A673 (cell line): Measurements from ENCODE around the gene UPK3BL1. TPM values are rescaled to one million over a fixed set of nuclear protein-coding genes. Genes with fewer than 3 reads are reported as not detected.
"Not testable (repeated sequence)": the region's sequence is repeated elsewhere in the genome, so short reads cannot be mapped to it uniquely, and the experiment has no call there.

Experiments used
- BruUV-seq: library from RNA; stranded (reverse); fragments of 400-500 nt; replicated peaks from 2 replicates; lab custom pipeline; 2021; lab: Mats Ljungman, UMichigan
- CTCF ChIA-PET: fragments of 300-600 bp; sonication (Branson Sonifier 250); formaldehyde crosslinking; loops from one replicate; lab custom pipeline; 2022; ENCODE audit warnings: antibody characterized with exemption; lab: Charles Lee
- POLR2A ChIA-PET: fragments of 300-600 bp; sonication (Branson Sonifier 250); formaldehyde crosslinking; loops from one replicate; lab custom pipeline; 2022; ENCODE audit warnings: antibody characterized with exemption; ENCODE audit not compliant: low non-redundant PET; lab: Charles Lee
- DNase-seq: peaks from one replicate; pipeline ENCODE4 v3.0.0-alpha.2; 2015; ENCODE audit warnings: low spot score
- H3K27ac ChIP-seq: fragments of 200-600 bp; sonication (generic); 2 replicates; pipeline ENCODE4 v1.5.1; 2016; ENCODE audit warnings: mixed run types, low read depth, mild to moderate bottlenecking, mixed read lengths, antibody characterized with exemption, low read length; ENCODE audit not compliant: poor library complexity, severe bottlenecking
- H3K27me3 ChIP-seq: fragments of 200-600 bp; sonication (generic); replicated peaks from 2 replicates; pipeline ENCODE4 v1.6.1; 2017; ENCODE audit warnings: mixed run types, low read depth, mild to moderate bottlenecking, mixed read lengths, antibody characterized with exemption, low read length; ENCODE audit not compliant: insufficient read depth, poor library complexity
- H3K36me3 ChIP-seq: fragments of 200-600 bp; sonication (generic); 2 replicates; pipeline ENCODE4 v1.6.1; 2016; ENCODE audit warnings: mixed run types, mild to moderate bottlenecking, mixed read lengths, antibody characterized with exemption, low read length; ENCODE audit not compliant: insufficient read depth, poor library complexity, severe bottlenecking
- H3K4me1 ChIP-seq: fragments of 200-600 bp; sonication (generic); 2 replicates; pipeline ENCODE4 v1.6.1; 2017; ENCODE audit warnings: mixed run types, mild to moderate bottlenecking, mixed read lengths, antibody characterized with exemption, low read length; ENCODE audit not compliant: insufficient read depth, poor library complexity, severe bottlenecking
- H3K4me3 ChIP-seq: fragments of 200-600 bp; sonication (generic); 2 replicates; pipeline ENCODE4 v1.5.1; 2016; ENCODE audit warnings: low read depth, mixed run types, mild to moderate bottlenecking, mixed read lengths, low read length; ENCODE audit not compliant: poor library complexity, severe bottlenecking
- H3K9me3 ChIP-seq: fragments of 200-600 bp; sonication (generic); 2 replicates; pipeline ENCODE4 v1.6.1; 2016; ENCODE audit warnings: mixed run types, low read depth, mild to moderate bottlenecking, mixed read lengths, antibody characterized with exemption, low read length; ENCODE audit not compliant: poor library complexity, severe bottlenecking
- intact Hi-C: fragments of 100-400 bp; cut with micrococcal nuclease; formaldehyde crosslinking; loops from one replicate; pipeline ENCODE4 v1.10.0; 2022; ENCODE audit not compliant: unreplicated experiment
- total RNA-seq: library from RNA; stranded (reverse); gene quantifications from 2 replicates; pipeline ENCODE4 v1.2.3, GENCODE V29; 2021

The UPK3BL1 gene
- total RNA-seq, 1 experiment from 2014 or later: 10.4 TPM

DNA sequence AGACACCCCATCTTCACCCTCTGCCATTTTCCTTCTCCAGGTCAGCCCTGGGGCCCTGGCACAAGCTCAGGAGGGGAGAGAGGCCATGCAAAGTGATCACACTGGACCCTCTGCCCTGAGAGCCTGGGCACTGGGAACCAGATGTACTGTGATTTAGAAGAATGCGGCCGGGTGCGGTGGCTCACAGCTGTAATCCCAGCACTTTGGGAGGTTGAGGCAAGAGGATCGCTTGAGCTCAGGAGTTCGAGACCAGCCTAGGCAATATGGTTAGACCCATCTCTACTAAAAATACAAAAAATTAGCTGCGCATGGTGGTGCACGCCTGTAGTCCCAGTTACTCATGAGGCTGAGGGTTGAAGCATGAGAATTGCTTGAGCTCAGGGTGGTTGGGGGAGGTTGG lies 5.2 kb upstream of the UPK3BL1 start:
- DNase-seq, H3K4me3 ChIP-seq, BruUV-seq, POLR2A ChIA-PET, H3K27me3 ChIP-seq, H3K27ac ChIP-seq, intact Hi-C loops, CTCF ChIA-PET, H3K36me3 ChIP-seq, H3K4me1 ChIP-seq, H3K9me3 ChIP-seq: not testable (repeated sequence)

DNA sequence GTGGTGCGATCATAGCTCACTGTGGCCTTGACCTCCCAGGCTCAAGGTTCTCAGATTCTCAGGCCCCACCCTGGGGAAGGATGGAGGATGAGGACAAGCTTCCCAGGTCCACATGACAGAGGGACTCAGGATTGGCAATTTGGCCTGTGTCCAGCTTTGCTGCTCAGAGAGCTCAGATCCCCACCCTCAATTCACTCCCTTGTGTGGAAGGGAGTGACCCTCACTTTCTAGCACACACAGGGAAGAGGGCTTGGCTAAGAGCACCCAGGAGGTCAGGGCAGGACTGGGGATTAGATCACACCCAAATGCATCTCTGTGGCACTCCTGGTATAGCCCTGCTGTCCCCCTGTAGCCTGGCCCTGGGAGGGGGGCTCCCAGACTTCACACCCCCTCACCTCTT lies 813 bp upstream of the UPK3BL1 start:
- H3K9me3 ChIP-seq, H3K36me3 ChIP-seq, CTCF ChIA-PET, BruUV-seq, H3K27ac ChIP-seq, DNase-seq, H3K27me3 ChIP-seq, POLR2A ChIA-PET, intact Hi-C loops, H3K4me1 ChIP-seq, H3K4me3 ChIP-seq: not testable (repeated sequence)

DNA sequence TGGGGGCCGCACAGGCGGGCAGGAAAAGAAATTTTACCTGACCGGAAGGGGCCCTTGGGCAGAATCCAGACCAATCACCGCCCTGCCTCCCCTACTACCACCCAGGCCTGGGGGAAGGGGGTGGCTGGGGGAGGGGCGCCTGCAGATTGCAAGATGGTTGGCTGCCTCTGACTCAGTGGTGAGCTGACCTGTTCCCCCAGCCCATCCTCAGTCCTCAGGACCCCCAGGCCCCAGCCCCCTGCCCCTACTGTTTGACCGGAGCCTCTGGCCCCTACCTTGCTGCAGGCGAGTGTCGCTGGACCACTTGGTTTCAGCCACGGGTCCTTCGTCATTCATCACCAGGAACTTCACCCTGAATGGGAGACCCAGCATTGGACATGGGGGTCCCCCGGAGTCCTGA lies 3.7 kb downstream of the UPK3BL1 start:
- intact Hi-C loops, H3K27ac ChIP-seq, DNase-seq: not testable (repeated sequence)

DNA sequence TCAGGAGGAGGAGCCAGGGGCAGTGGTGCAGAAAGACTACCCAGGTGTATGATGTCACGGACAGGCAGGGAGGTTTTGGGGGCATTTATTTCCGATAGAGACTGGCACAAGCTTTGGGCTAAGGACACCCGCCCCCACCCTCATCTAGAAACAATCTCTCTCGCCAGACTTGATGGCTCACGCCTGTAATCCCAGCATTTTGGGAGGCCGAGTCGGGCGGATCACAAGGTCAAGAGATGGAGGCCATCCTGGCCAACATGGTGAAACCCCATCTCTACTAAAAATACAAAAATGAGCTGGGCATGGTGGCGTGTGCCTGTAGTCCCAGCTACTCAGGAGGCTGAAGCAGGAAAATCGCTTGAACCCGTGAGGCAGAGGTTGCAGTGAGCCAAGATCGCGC lies 5.6 kb downstream of the UPK3BL1 start:
- BruUV-seq, intact Hi-C loops, CTCF ChIA-PET, H3K36me3 ChIP-seq, H3K4me1 ChIP-seq, DNase-seq, POLR2A ChIA-PET, H3K27me3 ChIP-seq, H3K9me3 ChIP-seq, H3K27ac ChIP-seq, H3K4me3 ChIP-seq: not testable (repeated sequence)

More for the DNA sequence above, 3.7 kb downstream of the UPK3BL1 start:
- H3K4me1 ChIP-seq, H3K27me3 ChIP-seq, POLR2A ChIA-PET, H3K36me3 ChIP-seq, H3K4me3 ChIP-seq, H3K9me3 ChIP-seq, BruUV-seq, CTCF ChIA-PET: not testable (repeated sequence)

DNA sequence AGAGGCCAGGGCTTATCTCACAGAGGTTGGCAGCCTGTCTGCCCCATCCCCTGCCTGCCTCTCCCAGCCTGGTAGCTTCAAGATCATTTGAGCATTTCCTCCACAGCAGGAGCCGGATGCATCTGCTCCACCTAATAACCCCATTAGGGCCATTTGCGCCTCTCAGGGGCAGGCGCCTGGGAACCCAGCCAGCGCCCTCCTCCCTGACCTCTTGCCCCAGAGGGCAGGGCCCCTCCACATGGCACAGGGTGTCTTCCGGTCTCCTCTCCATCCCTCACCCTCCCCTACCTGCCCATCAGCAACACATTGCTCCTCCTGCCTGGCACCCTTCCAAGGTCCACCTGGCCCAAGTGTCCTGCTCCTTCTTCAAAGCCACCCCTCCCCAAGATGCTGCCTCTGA lies 7.2 kb downstream of the UPK3BL1 start:
- BruUV-seq, POLR2A ChIA-PET, CTCF ChIA-PET, H3K27ac ChIP-seq, intact Hi-C loops, DNase-seq, H3K27me3 ChIP-seq, H3K4me3 ChIP-seq, H3K4me1 ChIP-seq, H3K9me3 ChIP-seq, H3K36me3 ChIP-seq: not testable (repeated sequence)

DNA sequence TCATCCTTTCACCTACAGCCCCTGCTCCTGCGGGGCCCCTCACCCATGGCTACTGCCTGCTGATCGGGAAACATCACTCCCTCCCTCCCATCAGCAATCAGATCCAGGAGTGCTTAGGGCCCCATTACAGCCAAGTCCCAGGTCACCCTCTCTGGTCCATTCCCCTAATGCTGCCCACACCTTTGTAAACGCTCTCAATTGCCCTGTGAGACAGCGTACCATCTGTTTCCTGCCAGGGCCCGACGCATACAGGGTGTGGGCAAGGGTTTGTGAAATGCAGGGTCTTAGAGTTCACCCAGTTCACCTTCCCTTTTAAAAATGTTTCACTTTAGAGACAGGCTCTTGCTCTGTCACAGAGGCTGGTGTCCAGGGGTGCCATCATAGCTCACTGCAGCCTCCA lies 8.3 kb downstream of the UPK3BL1 start:
- DNase-seq, H3K9me3 ChIP-seq, intact Hi-C loops, H3K27ac ChIP-seq, H3K27me3 ChIP-seq, POLR2A ChIA-PET, H3K4me3 ChIP-seq, H3K4me1 ChIP-seq, CTCF ChIA-PET, BruUV-seq, H3K36me3 ChIP-seq: not testable (repeated sequence)

DNA sequence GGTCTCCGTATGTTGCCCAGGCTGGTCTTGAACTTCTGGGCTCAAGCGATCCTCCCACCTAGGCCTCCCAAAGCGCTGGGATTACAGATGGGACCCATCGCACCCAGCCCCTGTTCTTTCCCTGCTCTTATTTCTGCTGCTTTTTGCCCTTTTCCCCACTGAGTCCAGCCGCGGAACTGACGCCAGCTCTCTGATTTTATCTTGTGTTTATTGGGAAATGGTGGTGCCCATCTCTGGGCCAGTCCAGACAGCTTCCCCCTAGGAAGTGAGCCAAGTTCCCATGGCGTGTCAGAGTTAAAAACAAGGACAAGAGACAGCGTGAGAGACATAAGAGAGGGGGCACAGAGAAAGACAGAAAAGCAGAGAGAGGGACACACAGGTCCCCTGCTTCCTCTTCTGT lies 12.0 kb downstream of the UPK3BL1 start:
- BruUV-seq, H3K9me3 ChIP-seq, H3K4me1 ChIP-seq, H3K36me3 ChIP-seq, H3K27me3 ChIP-seq, H3K27ac ChIP-seq, CTCF ChIA-PET, intact Hi-C loops, H3K4me3 ChIP-seq, POLR2A ChIA-PET, DNase-seq: not testable (repeated sequence)

DNA sequence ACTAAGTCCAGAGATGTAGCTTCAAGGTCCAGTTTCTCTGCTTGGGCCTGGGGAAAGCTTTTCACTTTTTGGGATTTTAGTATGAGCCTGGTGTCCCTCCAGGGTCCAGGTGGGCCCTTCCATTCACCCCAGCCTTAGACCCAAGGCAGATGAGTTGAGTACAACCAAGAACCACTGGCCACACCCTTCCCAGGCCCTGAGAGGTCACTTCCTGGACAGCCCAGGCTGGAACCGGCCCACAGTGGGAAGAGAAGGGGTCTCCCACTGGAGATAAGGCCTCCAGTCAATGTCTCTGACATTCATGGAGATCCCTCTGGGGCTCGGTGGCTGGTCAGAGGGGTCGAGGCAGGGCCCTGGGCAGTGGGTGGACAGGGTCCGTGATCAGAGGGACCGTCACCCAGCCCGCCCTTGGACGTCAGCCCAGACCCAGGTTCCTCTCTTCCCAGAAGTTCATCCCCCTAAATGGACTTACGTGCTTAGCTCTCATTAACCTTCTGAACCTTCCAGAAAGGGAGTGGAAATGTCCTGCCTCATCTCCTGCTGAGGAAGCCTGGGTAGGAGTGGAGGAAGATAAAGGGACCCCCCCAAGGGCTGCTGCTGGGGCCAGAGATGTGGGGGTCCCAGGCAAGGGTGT lies 15.2 kb downstream of the UPK3BL1 start:
- CTCF ChIA-PET, intact Hi-C loops, BruUV-seq, DNase-seq, H3K4me3 ChIP-seq, H3K4me1 ChIP-seq, H3K36me3 ChIP-seq, H3K27me3 ChIP-seq, POLR2A ChIA-PET, H3K9me3 ChIP-seq, H3K27ac ChIP-seq: not testable (repeated sequence)
